Measurements from ENCODE around the gene CCDC88C.

- TF ChIP-seq POLR2A (IDR thresholded peaks at IDR 0.05; ENCODE audit: low read length) (no peak), GATA1 (IDR thresholded peaks at IDR 0.05; ENCODE audit: low read depth, low read length) (no peak)
These were observed 188.6 kb downstream of the CCDC88C start for GRCh38 chr14:91229005-91229382.
